ENCODE data around the gene SPO11.

DNA sequence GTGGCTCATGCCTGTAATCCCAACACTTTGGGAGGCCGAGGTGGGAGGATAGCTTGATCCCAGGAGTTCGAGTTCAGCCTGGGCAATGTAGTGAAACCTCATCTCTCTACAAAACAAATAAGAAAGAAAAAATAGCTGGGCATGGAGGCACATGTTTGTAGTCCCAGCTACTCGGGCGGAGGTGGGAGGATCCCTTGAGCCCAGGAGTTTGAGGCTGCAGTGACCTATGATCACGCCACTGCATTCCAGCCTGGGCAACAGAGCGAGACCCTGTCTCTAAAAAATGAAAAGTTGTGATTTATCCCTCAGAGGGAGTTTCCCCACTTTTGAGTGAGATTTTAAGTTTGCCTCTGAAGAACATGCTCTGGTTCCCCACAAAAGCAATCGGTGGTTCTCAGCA is 45.7 kb upstream of the SPO11 start:
- no peak for TF ChIP-seq ARNTL (CRISPR knock-in tag; IDR thresholded peaks at IDR 0.05; ENCODE audit: borderline replicate concordance, low read depth)
- no peak for TF ChIP-seq ZFP30 (CRISPR knock-in tag; IDR thresholded peaks at IDR 0.05)
- no peak for TF ChIP-seq ISL1 (CRISPR knock-in tag; IDR thresholded peaks at IDR 0.05)
- TF ChIP-seq, protein P1, sequence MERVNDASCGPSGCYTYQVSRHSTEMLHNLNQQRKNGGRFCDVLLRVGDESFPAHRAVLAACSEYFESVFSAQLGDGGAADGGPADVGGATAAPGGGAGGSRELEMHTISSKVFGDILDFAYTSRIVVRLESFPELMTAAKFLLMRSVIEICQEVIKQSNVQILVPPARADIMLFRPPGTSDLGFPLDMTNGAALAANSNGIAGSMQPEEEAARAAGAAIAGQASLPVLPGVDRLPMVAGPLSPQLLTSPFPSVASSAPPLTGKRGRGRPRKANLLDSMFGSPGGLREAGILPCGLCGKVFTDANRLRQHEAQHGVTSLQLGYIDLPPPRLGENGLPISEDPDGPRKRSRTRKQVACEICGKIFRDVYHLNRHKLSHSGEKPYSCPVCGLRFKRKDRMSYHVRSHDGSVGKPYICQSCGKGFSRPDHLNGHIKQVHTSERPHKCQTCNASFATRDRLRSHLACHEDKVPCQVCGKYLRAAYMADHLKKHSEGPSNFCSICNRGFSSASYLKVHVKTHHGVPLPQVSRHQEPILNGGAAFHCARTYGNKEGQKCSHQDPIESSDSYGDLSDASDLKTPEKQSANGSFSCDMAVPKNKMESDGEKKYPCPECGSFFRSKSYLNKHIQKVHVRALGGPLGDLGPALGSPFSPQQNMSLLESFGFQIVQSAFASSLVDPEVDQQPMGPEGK (CRISPR knock-in tag; IDR thresholded peaks at IDR 0.05; ENCODE audit: borderline replicate concordance), result no peak
- no peak for TF ChIP-seq ZNF565 (CRISPR knock-in tag; conservative IDR thresholded peaks at IDR 0.05; ENCODE audit: low read depth)
- TF ChIP-seq BACH2 (CRISPR knock-in tag; IDR thresholded peaks at IDR 0.05; ENCODE audit: borderline replicate concordance), result no peak
- no peak for TF ChIP-seq ZFP3 (CRISPR knock-in tag; IDR thresholded peaks at IDR 0.05)
- TF ChIP-seq, protein P2, sequence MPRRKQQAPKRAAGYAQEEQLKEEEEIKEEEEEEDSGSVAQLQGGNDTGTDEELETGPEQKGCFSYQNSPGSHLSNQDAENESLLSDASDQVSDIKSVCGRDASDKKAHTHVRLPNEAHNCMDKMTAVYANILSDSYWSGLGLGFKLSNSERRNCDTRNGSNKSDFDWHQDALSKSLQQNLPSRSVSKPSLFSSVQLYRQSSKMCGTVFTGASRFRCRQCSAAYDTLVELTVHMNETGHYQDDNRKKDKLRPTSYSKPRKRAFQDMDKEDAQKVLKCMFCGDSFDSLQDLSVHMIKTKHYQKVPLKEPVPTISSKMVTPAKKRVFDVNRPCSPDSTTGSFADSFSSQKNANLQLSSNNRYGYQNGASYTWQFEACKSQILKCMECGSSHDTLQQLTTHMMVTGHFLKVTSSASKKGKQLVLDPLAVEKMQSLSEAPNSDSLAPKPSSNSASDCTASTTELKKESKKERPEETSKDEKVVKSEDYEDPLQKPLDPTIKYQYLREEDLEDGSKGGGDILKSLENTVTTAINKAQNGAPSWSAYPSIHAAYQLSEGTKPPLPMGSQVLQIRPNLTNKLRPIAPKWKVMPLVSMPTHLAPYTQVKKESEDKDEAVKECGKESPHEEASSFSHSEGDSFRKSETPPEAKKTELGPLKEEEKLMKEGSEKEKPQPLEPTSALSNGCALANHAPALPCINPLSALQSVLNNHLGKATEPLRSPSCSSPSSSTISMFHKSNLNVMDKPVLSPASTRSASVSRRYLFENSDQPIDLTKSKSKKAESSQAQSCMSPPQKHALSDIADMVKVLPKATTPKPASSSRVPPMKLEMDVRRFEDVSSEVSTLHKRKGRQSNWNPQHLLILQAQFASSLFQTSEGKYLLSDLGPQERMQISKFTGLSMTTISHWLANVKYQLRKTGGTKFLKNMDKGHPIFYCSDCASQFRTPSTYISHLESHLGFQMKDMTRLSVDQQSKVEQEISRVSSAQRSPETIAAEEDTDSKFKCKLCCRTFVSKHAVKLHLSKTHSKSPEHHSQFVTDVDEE (CRISPR knock-in tag; IDR thresholded peaks at IDR 0.05), result no peak
